A549 (cell line): ENCODE results near the gene MMP17. TPM values are rescaled to one million over a fixed set of nuclear protein-coding genes. Genes with fewer than 3 reads are reported as not detected.

Experiments used
- BHLHE40 ChIP-seq: IDR thresholded peaks from 2 replicates; pipeline ENCODE4 v1.6.1; 2012; ENCODE audit warnings: low read depth, low read length, inconsistent platforms
- CBX8 ChIP-seq: fragments of 200-600 bp; sonication (generic); IDR thresholded peaks from 2 replicates; pipeline ENCODE4 v1.6.1; 2016
- CEBPB ChIP-seq, 2 experiments: fragments of >200 bp in 1 of 2; sonication (Bioruptor Twin) in 1 of 2; formaldehyde crosslinking in 1 of 2; IDR thresholded peaks; 2 replicates each; pipeline ENCODE4 v1.6.1; 2012 to 2016
- CHD2 ChIP-seq: fragments of 150-350 bp; IDR thresholded peaks from 2 replicates; pipeline ENCODE4 v1.6.1; 2014; ENCODE audit warnings: low read length; ENCODE audit not compliant: partially characterized antibody
- EHF ChIP-seq: fragments of 250-450 bp; sonication (Bioruptor Pico); IDR thresholded peaks from 2 replicates; pipeline ENCODE4 v1.5.0; 2020; ENCODE audit warnings: mild to moderate bottlenecking
- EHMT2 ChIP-seq: fragments of 200-600 bp; sonication (generic); IDR thresholded peaks from 2 replicates; pipeline ENCODE4 v1.6.1; 2016; ENCODE audit warnings: antibody characterized with exemption, low read depth, mild to moderate bottlenecking, moderate library complexity
- EP300 ChIP-seq, 2 experiments: fragments of >200 bp; sonication (Bioruptor Twin); formaldehyde crosslinking; IDR thresholded peaks; 2 replicates in 1 of 2; 3 replicates in 1 of 2; pipeline ENCODE4 v1.6.1; 2016 to 2017
- FOSB ChIP-seq: fragments of 250-450 bp; sonication (Bioruptor Pico); IDR thresholded peaks from 2 replicates; pipeline ENCODE4 v1.5.0; 2020; ENCODE audit warnings: mild to moderate bottlenecking, moderate library complexity
- FOSL2 ChIP-seq, 2 experiments: fragments of 450-650 bp in 1 of 2; fragments of >200 bp in 1 of 2; sonication (Bioruptor Twin) in 1 of 2; formaldehyde crosslinking; IDR thresholded peaks; 2 replicates each; pipeline versions ENCODE4 v1.5.0 to v1.6.1; 2016 to 2020; ENCODE audit warnings: mild to moderate bottlenecking in 1 of 2, moderate library complexity in 1 of 2
- HOXA7 ChIP-seq: fragments of 250-450 bp; sonication (Bioruptor Pico); IDR thresholded peaks from 2 replicates; pipeline ENCODE4 v1.5.0; 2020; ENCODE audit warnings: mild to moderate bottlenecking, moderate library complexity
- HOXB13 ChIP-seq: fragments of 250-450 bp; sonication (Bioruptor Pico); IDR thresholded peaks from 2 replicates; pipeline ENCODE4 v1.5.0; 2020; ENCODE audit warnings: low read depth, mild to moderate bottlenecking, moderate library complexity
- KDM1A ChIP-seq: fragments of 200-600 bp; sonication (generic); IDR thresholded peaks from 2 replicates; pipeline ENCODE4 v1.6.1; 2016; ENCODE audit warnings: low read depth, mild to moderate bottlenecking
- KDM5A ChIP-seq: fragments of 200-600 bp; sonication (generic); IDR thresholded peaks from 2 replicates; pipeline ENCODE4 v1.6.1; 2016; ENCODE audit warnings: antibody characterized with exemption, mild to moderate bottlenecking
- MYC ChIP-seq: IDR thresholded peaks from 2 replicates; pipeline ENCODE4 v1.6.1; 2012; ENCODE audit warnings: mild to moderate bottlenecking, inconsistent platforms, low read length, improper control_type of control experiment, borderline replicate concordance
- PHF8 ChIP-seq: fragments of 200-600 bp; sonication (generic); IDR thresholded peaks from 2 replicates; pipeline ENCODE4 v1.6.1; 2016; ENCODE audit warnings: low read depth, mild to moderate bottlenecking, antibody characterized with exemption, moderate library complexity, borderline replicate concordance
- RAD21 ChIP-seq, 2 experiments: fragments of >200 bp in 1 of 2; sonication (Bioruptor Twin) in 1 of 2; formaldehyde crosslinking in 1 of 2; IDR thresholded peaks in 1 of 2; conservative IDR thresholded peaks in 1 of 2; 2 replicates in 1 of 2; 3 replicates in 1 of 2; pipeline ENCODE4 v1.6.1; 2012 to 2018; ENCODE audit warnings: inconsistent platforms in 1 of 2
- RARB ChIP-seq: fragments of 250-450 bp; sonication (Bioruptor Pico); IDR thresholded peaks from 2 replicates; pipeline ENCODE4 v1.8.0; 2021; ENCODE audit warnings: mild to moderate bottlenecking, moderate library complexity
- RFX5 ChIP-seq: fragments of 450-650 bp; IDR thresholded peaks from 2 replicates; pipeline ENCODE4 v1.7.1; 2014; ENCODE audit warnings: antibody characterized with exemption, mild to moderate bottlenecking, moderate library complexity
- RNF2 ChIP-seq: fragments of 200-600 bp; sonication (generic); IDR thresholded peaks from 2 replicates; pipeline ENCODE4 v1.6.1; 2016; ENCODE audit warnings: low read depth, mild to moderate bottlenecking, antibody characterized with exemption, moderate library complexity, borderline replicate concordance
- TP53 ChIP-seq: fragments of 250-450 bp; sonication (Bioruptor Pico); IDR thresholded peaks from 2 replicates; pipeline ENCODE4 v1.5.0; 2021; ENCODE audit warnings: mild to moderate bottlenecking, moderate library complexity
- ZNF302 ChIP-seq: fragments of 250-450 bp; sonication (Bioruptor Pico); IDR thresholded peaks from 2 replicates; pipeline ENCODE4 v1.9.0; 2021; ENCODE audit warnings: inconsistent platforms, mild to moderate bottlenecking, moderate library complexity
- ZSCAN20 ChIP-seq: fragments of 250-450 bp; sonication (Bioruptor Pico); IDR thresholded peaks from 2 replicates; pipeline ENCODE4 v1.8.0; 2022; ENCODE audit warnings: mild to moderate bottlenecking, moderate library complexity
- polyA plus RNA-seq, 4 experiments: library from polyadenylated mRNA; depleted of rRNA in 3 of 4; stranded (reverse); fragments of >200 nt; fragmentation: RNase III in 1 of 4; extraction: RNeasy Plus Mini Kit Qiagen cat#74134 plus additional on column Dnase treatment in 1 of 4; gene quantifications; 2 replicates in 3 of 4; 3 replicates in 1 of 4; pipeline ENCODE4 v1.2.3, GENCODE V29; 2011 to 2017
- TF ChIP-seq, protein P1 (sequence below): fragments of >200 bp; sonication (Bioruptor Twin); formaldehyde crosslinking; IDR thresholded peaks from 3 replicates; pipeline ENCODE4 v1.6.1; 2016
- TF ChIP-seq, protein P2 (sequence below): fragments of >200 bp; sonication (Bioruptor Twin); formaldehyde crosslinking; IDR thresholded peaks from 2 replicates; pipeline ENCODE4 v1.6.1; 2016
- TF ChIP-seq, protein P3 (sequence below): fragments of 250-450 bp; sonication (Bioruptor Pico); IDR thresholded peaks from 2 replicates; pipeline ENCODE4 v1.5.0; 2020; ENCODE audit warnings: low read depth, mild to moderate bottlenecking, moderate library complexity
- TF ChIP-seq, protein P4 (sequence below): fragments of 150-350 bp; IDR thresholded peaks from 2 replicates; pipeline ENCODE4 v1.6.1; 2014; ENCODE audit warnings: low read depth, mild to moderate bottlenecking, low read length
- TF ChIP-seq, protein P5 (sequence below): IDR thresholded peaks from 2 replicates; pipeline ENCODE4 v1.6.1; 2012
- TF ChIP-seq, protein P6 (sequence below): IDR thresholded peaks from 2 replicates; pipeline ENCODE4 v1.6.1; 2012

MMP17 gene
- polyA plus RNA-seq, 2 of the 4 experiments (the other 2 are of a cell fraction): 6.2 to 7.9 TPM

DNA sequence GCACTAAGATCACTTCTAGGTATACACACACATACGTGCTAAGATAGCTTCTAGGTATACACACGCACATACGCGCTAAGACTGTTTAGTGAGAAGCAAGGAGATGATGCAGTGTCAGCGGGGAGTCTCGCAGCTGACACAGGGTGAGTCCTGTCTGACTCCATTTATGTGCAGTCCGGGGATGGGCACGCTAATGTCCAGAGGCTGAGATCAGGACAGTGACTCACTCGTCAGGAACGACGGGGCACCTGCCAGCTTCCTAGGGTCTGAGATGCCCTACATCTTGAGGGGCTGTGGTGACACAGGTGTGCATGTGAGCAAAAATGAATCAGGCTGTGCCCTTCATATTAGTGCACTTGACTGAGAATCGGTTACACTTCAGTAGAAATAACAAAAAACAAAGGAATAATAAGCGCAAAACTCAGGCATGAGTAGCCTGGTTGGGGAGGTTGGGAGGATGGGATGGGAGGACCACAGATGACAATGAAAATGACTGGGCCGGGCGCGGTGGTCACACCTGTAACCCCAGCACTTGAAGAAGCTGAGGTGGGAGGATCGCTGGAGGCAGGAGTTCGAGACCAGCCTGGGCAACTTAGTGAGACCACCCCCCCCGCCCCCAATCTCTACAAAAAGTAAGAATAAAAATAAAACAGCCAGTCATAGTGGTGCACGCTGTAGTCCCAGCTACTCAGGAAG, 37.1 kb downstream of the MMP17 start (continued):
- no peak for TF ChIP-seq FOSB (CRISPR knock-in tag)
- TF ChIP-seq, protein P1, sequence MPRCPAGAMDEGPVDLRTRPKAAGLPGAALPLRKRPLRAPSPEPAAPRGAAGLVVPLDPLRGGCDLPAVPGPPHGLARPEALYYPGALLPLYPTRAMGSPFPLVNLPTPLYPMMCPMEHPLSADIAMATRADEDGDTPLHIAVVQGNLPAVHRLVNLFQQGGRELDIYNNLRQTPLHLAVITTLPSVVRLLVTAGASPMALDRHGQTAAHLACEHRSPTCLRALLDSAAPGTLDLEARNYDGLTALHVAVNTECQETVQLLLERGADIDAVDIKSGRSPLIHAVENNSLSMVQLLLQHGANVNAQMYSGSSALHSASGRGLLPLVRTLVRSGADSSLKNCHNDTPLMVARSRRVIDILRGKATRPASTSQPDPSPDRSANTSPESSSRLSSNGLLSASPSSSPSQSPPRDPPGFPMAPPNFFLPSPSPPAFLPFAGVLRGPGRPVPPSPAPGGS: no peak
- TF ChIP-seq HOXB13 (CRISPR knock-in tag): no peak
- TF ChIP-seq CBX8: no peak
- TF ChIP-seq RNF2: no peak
- TF ChIP-seq RARB: no peak
- TF ChIP-seq, protein P2, sequence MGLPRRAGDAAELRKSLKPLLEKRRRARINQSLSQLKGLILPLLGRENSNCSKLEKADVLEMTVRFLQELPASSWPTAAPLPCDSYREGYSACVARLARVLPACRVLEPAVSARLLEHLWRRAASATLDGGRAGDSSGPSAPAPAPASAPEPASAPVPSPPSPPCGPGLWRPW: no peak
- TF ChIP-seq, protein P3, sequence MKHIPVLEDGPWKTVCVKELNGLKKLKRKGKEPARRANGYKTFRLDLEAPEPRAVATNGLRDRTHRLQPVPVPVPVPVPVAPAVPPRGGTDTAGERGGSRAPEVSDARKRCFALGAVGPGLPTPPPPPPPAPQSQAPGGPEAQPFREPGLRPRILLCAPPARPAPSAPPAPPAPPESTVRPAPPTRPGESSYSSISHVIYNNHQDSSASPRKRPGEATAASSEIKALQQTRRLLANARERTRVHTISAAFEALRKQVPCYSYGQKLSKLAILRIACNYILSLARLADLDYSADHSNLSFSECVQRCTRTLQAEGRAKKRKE: no peak
- TF ChIP-seq KDM1A: no peak
- TF ChIP-seq, protein P4, sequence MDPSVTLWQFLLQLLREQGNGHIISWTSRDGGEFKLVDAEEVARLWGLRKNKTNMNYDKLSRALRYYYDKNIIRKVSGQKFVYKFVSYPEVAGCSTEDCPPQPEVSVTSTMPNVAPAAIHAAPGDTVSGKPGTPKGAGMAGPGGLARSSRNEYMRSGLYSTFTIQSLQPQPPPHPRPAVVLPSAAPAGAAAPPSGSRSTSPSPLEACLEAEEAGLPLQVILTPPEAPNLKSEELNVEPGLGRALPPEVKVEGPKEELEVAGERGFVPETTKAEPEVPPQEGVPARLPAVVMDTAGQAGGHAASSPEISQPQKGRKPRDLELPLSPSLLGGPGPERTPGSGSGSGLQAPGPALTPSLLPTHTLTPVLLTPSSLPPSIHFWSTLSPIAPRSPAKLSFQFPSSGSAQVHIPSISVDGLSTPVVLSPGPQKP: no peak
- TF ChIP-seq, protein P5, sequence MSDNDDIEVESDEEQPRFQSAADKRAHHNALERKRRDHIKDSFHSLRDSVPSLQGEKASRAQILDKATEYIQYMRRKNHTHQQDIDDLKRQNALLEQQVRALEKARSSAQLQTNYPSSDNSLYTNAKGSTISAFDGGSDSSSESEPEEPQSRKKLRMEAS: peak; percentile 87
- no peak for TF ChIP-seq TP53
- no peak for TF ChIP-seq RFX5
- TF ChIP-seq EHMT2: no peak
- TF ChIP-seq BHLHE40: peak; percentile 50; the same call in 1 of the 2 replicates
- peak in 1 of 2 experiments; percentile 54; a peak in 1 of 4 replicates for TF ChIP-seq CEBPB (IDR thresholded peaks at IDR 0.05)
- TF ChIP-seq, protein P6, sequence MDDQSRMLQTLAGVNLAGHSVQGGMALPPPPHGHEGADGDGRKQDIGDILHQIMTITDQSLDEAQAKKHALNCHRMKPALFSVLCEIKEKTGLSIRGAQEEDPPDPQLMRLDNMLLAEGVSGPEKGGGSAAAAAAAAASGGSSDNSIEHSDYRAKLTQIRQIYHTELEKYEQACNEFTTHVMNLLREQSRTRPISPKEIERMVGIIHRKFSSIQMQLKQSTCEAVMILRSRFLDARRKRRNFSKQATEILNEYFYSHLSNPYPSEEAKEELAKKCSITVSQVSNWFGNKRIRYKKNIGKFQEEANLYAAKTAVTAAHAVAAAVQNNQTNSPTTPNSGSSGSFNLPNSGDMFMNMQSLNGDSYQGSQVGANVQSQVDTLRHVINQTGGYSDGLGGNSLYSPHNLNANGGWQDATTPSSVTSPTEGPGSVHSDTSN: peak; percentile 80; the same call in 1 of the 2 replicates
- TF ChIP-seq RAD21 (conservative IDR thresholded peaks at IDR 0.05 in 1 of 2, IDR thresholded peaks at IDR 0.05 in 1 of 2): peak; percentile 15 to 16; a peak in 1 of 5 replicates
- no peak for TF ChIP-seq ZNF302 (CRISPR knock-in tag)
- TF ChIP-seq EP300 (IDR thresholded peaks at IDR 0.05): peak; percentile 71 to 80; a peak in 2 of 5 replicates
- no peak for TF ChIP-seq KDM5A
- no peak for TF ChIP-seq EHF (CRISPR knock-in tag)
- TF ChIP-seq MYC: no peak
- TF ChIP-seq ZSCAN20 (CRISPR knock-in tag): no peak
- TF ChIP-seq HOXA7 (CRISPR knock-in tag): no peak
- no peak for TF ChIP-seq CHD2
- no peak for TF ChIP-seq PHF8
- peak; percentile 75 for TF ChIP-seq FOSL2 (IDR thresholded peaks at IDR 0.05)
- TF ChIP-seq FOSL2 (CRISPR knock-in tag; IDR thresholded peaks at IDR 0.05): peak; percentile 96
- TF ChIP-seq, all 56 proteins: peak for 12
